Measurements from ENCODE around the gene WDR33. TPM values are rescaled to one million over a fixed set of nuclear protein-coding genes. Genes with fewer than 3 reads are reported as not detected.

WDR33 gene
- total RNA-seq, 4 donors from 2014 or later: 41.3 to 51.6 (median 45.1) TPM

GRCh38 chr2:127703282-127703681, 107.7 kb downstream of the WDR33 start:
- no peaks in the 10 kb centered on the region for H3K27me3 ChIP-seq
- H3K36me3 ChIP-seq: peaks cover 0 to 27% (median 0%) of the 10 kb centered on the region in 3 donors
- H3K9me3 ChIP-seq: no peaks in the 10 kb centered on the region

GRCh38 chr2:127702395-127703009, 108.5 kb downstream of the WDR33 start:
- Histone ChIP-seq H3K27me3 (no peaks in the 10 kb centered on the region), H3K9me3 (no peaks in the 10 kb centered on the region), H3K4me3 (peak overlapping the region; percentile 73 to 99 (median 86)), H3K4me1 (peaks cover 0 to 22% (median 11%) of the 10 kb centered on the region in 4 donors), H3K36me3 (peaks cover 0 to 19% (median 0%) of the 10 kb centered on the region in 3 donors), H3K27ac (peak overlapping the region; percentile 95 to 100 (median 98))
- TF ChIP-seq CTCF (IDR thresholded peaks at IDR 0.05): no peak
- TF ChIP-seq POLR2A (IDR thresholded peaks at IDR 0.05): no peak
- no peak for DNase-seq

More at GRCh38 chr2:127703282-127703681, 107.7 kb downstream of the WDR33 start:
- Histone ChIP-seq H3K4me3 (no peak overlapping the region), H3K27ac (no peak overlapping the region), H3K4me1 (peaks cover 0 to 22% (median 11%) of the 10 kb centered on the region in 4 donors)
- TF ChIP-seq POLR2A (IDR thresholded peaks at IDR 0.05) (no peak), CTCF (IDR thresholded peaks at IDR 0.05) (no peak)
- no peak for DNase-seq

- peak overlapping the region; percentile 95 to 100 (median 98) for H3K27ac ChIP-seq
- H3K36me3 ChIP-seq: peaks cover 0 to 15% (median 0%) of the 10 kb centered on the region in 3 donors
- peak overlapping the region; percentile 73 to 99 (median 86) for H3K4me3 ChIP-seq
- H3K27me3 ChIP-seq: no peaks in the 10 kb centered on the region
- TF ChIP-seq POLR2A (IDR thresholded peaks at IDR 0.05) (peak; percentile 21 to 40), CTCF (IDR thresholded peaks at IDR 0.05) (peak in 5 of 6 experiments; percentile 3 to 68 (median 57))
- peaks cover 0 to 22% (median 11%) of the 10 kb centered on the region in 4 donors for H3K4me1 ChIP-seq
- H3K9me3 ChIP-seq: no peaks in the 10 kb centered on the region
- DNase-seq: peak; percentile 78 to 92 (median 89)
Observed at GRCh38 chr2:127701651-127702394, 109.1 kb downstream of the WDR33 start.

- Histone ChIP-seq H3K27ac (peak within 1 kb of the TSS; percentile 95 to 100 (median 98)), H3K4me1 (peaks cover 0 to 22% (median 11%) of the 10 kb centered on the region in 4 donors), H3K36me3 (peaks cover 0 to 9% (median 0%) of the 10 kb centered on the region in 3 donors), H3K9me3 (no peaks in the 10 kb centered on the region), H3K27me3 (no peaks in the 10 kb centered on the region), H3K4me3 (peak within 1 kb of the TSS; percentile 73 to 99 (median 86))
- DNase-seq: peak; percentile 90 to 96 (median 95)
- no peak for TF ChIP-seq CTCF (IDR thresholded peaks at IDR 0.05)
- TF ChIP-seq POLR2A (IDR thresholded peaks at IDR 0.05): peak; percentile 91 to 95
Observed at GRCh38 chr2:127701193-127701650, 109.7 kb downstream of the WDR33 start, which contains the start of gene SFT2D3. SFT2D3 (plus strand) TSS chr2:127701497; CDS start chr2:127701529, 32 bp downstream.

- TF ChIP-seq CTCF (IDR thresholded peaks at IDR 0.05): peak in 3 of 6 experiments; percentile 35 to 46 (median 46)
- peak in 1 of 2 donors; percentile 36 for TF ChIP-seq POLR2A (IDR thresholded peaks at IDR 0.05)
- peak; percentile 85 to 96 (median 92) for DNase-seq
- Histone ChIP-seq H3K4me1 (peaks cover 0 to 22% (median 12%) of the 10 kb centered on the region in 4 donors), H3K4me3 (peak overlapping the region; percentile 73 to 99 (median 86)), H3K27me3 (no peaks in the 10 kb centered on the region), H3K9me3 (no peaks in the 10 kb centered on the region), H3K27ac (peak overlapping the region; percentile 95 to 100 (median 98)), H3K36me3 (peaks cover 0 to 3% (median 0%) of the 10 kb centered on the region in 3 donors)
Observed at GRCh38 chr2:127700527-127701192, 110.3 kb downstream of the WDR33 start.
